ENCODE data around the gene MINAR1.
"Not testable (repeated sequence)": the region's sequence is repeated elsewhere in the genome, so short reads cannot be mapped to it uniquely, and the experiment has no call there.

MINAR1 gene, protein sequence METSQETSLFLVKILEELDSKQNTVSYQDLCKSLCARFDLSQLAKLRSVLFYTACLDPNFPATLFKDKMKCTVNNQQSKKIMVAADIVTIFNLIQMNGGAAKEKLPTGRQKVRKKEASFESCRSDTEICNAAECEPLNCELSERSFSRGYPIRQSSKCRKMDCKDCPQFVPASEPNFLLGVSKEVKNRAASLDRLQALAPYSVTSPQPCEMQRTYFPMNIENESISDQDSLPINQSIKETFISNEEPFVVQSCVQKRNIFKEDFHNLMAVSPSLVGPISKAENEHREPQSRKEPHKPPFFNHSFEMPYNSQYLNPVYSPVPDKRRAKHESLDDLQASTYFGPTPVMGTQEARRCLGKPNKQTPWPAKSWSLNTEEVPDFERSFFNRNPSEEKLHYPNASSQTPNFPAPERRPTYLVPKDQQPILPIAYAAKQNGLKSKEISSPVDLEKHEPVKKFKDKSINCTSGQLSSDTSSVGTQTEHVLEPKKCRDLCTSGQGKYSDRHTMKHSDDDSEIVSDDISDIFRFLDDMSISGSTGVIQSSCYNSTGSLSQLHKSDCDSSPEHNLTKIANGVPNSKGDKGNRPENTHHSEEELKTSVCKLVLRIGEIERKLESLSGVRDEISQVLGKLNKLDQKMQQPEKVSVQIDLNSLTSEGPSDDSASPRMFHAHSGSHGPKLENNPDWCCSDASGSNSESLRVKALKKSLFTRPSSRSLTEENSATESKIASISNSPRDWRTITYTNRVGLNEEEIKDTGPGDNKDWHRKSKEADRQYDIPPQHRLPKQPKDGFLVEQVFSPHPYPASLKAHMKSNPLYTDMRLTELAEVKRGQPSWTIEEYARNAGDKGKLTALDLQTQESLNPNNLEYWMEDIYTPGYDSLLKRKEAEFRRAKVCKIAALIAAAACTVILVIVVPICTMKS

DNA sequence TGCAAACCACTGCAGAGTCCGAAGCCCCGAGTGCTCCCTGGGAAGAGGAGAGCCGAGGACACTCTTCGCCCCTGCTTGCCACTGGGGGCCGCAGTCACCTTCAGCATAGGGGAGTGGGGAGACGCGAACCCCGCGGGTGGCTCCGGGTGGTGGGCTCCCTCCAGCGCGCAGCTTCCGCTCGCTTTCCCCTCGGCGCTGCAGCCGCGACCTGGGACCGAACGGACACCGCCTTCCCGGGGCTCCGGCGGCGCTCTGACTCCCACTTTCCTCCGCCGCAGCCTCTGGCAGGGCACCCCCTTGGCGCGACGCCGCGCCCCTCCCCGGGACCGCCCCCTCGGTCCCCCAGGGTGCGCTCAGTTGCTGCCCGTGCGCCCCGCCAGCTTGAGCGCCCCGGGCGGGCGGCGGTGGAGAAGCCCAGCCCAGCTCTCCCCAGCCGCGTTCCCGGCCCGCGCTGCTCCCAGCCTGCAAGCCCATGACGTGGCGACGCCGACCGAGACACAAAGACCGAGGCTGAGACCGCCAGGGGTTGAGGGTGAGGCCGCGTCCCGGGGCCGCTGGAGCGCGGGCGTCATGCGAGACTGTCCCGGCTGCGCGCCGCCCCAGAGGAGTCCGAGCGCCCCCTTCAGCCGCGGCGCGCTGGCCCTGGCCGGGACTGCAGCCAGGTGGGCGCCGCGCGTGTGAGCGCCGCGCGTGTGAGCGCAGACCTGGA, at the start of gene MINAR1:
Gene MINAR1 (plus strand): TSS at position 701 of the 709 bp plus-strand sequence. CDS start 23,812 bp downstream, outside the sequence.
- no peak for DNase-seq

DNA sequence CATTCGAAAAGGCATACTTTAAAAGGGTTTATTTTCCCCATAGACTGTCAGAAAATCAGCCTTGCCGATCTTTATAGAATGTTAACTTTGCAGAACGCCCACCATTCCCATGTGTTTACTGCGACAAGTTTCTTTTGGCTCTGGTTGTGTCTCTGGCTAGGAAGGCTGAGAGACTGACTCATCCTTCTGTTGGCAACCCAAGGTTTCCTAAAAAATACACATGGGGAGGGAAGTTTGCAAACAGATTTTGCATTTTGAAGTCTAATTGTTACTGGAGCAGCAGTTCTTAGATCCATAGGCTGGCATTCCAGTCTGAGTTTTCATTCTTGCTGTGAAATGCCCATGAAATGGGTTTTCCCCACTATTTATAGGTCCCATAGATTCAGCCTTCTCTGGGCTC, 37.9 kb upstream of the MINAR1 start:
- DNase-seq, result no peak

DNA sequence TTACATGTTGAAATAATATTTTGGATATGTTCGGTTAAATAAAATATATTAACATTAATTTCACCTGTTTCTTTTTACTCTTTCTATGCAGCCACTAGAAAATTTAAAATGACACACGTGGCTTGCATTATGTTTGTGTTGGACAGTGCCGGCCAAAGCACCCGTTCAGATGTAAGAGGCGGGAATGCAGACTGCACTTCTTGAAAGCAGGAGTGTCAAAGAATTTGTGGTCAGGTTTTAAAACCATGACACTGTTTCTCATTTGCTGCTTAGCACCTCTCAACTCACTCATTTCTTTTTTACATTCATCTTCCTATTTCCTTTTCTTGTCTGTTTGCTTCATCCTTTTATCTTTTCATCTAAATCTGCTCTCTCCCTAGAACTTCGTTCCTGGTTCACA, 35.3 kb upstream of the MINAR1 start:
- no peak for DNase-seq

DNA sequence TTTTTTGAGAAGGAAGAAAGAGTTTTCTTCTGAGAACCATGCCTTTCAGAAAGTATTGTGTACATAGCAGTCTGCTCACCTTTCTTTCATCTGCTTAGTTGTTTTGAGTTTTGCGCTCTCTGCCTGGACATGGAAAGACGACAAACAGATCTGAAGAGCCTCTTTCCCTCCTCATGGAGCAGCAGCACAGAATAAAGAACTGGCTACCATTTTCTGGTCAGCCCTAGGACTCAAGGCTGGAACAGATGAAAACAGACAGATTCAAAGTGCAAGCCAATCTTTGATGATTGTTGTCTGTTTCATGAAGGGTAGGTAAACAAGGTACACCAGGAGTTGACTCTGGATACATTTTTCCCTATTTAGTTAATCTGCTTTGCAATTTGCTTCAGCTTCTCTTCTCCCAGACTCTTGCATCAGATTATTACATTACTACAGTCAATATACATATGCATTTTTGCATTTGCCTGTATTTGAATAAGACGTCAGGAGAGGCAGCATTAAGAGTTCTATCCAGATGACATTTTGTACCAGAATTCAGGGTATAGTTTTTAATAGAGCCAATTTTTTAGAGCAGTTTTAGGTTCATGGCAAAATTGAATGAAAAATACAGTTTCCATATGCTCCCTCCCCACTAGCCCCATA, 34.7 kb upstream of the MINAR1 start:
- DNase-seq, result no peak

DNA sequence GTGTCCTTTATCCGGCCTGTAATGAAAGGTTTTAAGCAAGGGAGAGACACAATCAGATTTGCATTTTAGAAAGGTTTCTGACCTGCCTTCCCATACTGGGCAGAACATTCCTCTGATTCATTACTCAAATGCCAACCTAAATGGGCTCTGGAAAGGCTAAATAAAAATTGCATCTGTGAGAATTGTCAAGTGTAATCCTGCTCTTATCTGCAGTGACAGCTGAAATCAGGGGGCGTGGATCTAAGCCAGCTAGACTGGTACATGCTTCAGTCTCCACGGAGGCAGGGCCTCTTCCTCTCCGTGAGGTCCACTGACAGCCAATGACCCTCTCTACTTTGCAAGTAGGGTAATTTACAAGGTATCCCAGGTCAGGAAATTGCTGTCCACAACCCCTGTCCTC, 32.5 kb upstream of the MINAR1 start:
- no peak for DNase-seq

DNA sequence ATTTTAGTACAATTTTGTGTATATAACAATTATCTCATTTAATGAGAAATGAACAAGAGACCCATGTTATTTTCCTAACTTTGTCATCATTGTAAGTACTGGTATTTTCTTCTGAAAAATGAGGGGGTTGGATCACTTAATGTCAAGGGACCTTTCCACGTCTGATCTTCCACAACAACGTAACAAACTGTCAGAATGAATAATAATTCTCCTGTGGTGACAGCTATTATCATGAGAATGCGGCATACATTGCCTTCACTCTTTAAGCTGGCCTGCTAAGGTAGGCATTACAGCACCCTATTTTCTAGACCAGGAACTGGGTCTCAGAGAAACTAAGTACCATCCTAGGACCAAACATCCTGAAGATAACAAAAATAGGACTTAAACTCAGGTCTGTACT, 31.5 kb upstream of the MINAR1 start:
- no peak for DNase-seq

DNA sequence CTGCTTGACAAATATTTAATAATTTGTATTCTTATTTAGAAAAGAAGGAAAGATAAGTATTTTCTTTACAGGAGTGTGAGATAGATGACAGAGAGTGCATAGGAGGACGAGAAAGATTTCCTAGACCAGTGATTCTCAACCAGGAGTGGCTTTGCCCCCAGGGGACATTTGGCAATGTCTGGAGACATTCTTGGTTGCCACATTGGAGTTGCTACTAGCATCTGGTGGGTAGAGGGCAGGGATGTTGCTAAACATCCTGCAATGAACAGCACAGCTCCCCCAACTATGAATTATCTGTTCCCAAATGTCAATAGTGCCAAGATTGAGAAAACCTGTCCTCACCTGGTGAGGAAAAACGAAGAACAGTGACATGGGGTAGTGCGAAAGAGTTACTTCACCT, 30.8 kb upstream of the MINAR1 start:
- no peak for DNase-seq

DNA sequence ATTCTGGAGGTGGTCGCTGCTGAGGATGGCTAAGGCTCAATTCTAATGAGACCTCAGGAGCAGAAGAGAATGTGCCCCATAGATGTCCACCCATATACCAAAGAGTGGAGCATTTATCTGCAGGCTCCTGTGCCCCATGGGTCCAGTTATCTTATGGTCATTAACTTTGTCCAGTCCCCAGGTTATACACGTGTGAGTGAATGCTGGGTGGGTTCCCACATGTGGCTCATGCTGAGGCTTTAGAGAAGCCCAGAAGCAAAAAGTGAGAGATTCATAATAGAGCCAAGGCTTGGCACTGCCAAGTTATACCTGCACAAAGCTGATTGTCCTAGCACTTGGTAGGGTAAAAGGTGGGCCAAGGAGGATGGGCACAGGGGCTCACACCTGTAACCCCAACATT, 30.0 kb upstream of the MINAR1 start:
- DNase-seq, result no peak

DNA sequence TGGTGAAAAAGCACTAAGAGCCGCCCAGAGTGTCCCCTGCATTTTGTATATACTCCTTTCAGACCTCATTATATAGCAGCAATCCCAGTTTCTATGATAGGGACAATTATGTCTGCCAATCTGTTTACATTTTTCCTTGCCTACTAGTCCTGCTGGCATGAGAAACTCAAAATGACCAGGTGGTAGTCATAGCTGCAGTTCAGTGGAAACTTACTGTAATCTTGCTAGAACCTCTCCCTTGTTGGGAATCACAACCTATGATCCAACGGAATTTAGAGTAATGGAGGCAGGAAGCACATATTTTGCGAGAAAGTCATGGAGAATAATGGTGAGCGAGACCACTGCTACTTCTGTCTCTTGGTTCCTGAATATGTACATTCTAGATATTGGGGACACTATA, 28.6 kb upstream of the MINAR1 start:
- DNase-seq, result no peak

DNA sequence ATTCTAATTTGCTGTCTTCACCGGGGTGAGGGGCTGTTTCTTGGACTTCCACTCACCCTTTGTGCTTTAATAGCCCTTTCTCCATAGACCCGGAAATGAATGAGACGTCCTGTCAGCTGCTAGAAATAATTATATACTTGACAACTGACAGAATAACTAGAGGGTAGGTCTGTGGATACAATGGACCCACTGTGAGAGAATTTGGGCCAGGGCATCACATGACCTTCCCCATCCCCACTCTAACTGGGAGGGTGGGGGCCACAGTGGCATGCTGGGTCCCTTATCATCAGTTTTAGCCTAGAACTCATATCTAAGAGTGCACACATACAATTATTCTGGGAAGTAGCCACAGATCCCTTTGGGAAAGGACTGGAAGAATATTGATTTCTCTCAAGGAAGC, 25.9 kb upstream of the MINAR1 start:
- no peak for DNase-seq

DNA sequence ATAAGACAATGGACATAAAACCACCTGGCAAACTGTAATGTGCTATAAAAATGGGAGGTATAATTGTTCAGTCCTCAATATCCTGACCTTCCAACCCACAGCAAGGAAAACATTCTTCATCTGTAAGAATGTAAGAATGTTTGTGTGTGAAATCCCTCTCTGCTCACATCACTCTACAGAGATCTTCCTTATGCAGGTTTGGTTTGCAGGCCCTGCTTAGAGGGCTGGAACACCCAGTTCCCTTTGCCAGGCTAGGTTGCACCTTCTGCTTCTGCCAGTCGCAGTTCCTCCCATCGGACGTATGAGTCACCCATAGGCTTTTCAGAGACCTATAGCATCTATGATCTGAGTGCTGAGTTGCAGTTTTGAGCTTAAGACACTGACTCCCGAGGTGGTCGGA, 24.1 kb upstream of the MINAR1 start:
- DNase-seq, result no peak

DNA sequence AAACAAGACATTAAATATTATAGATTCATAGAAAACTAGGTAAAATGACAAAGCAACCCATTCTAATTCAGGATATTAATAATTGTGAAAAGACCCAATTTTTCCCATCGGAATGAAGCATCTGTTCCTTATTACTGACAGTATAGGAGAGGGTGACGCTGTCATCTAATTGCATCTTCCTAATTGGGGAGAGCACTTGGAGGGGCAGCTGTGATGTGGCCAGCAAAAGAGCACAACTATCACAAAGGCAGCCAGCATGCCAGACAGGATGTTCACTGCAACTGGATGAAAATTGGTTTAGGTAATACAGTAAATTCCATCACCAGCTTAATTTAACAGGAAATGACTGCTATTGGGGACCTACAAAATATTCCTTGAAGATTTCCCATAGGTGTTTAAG, 21.9 kb upstream of the MINAR1 start:
- no peak for DNase-seq

DNA sequence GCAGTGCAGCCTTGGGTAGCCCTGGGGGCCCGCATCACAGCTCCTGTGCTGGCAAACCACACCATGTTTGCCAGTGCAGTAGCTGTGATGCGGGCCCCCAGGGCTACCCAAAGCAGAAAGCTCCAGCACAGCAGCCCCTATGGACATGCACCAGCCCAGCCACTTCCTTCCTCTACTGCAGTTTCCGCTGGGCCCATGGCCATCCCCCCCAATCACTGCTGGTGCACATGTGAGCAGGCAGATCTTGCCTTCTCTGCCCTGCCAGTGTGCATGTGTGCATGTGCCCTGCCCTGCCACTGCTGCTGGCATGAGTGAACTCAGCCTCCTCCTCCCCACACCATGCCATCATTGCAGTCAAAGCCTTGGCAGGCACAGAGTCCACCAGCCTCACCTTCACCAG, 20.1 kb upstream of the MINAR1 start:
- no peak for DNase-seq

DNA sequence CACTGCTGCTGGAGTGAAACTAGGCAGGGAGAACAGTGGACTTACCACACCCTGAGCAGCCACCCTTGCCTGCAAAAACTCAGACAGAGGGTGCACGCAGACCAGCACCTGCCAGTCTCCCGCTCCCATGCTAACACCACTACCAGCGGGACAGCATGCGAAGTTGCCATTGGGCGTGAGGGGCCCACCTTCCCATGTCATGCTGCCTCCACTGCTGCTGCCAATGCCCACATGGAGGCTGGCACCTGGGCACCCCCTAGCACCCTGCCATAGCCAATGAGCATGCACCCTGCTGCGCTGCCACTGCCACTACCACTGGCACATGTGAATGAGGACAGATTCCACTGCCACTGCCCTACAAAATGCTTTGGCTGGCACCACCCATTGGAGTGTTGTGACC, 19.7 kb upstream of the MINAR1 start:
- DNase-seq, result no peak

DNA sequence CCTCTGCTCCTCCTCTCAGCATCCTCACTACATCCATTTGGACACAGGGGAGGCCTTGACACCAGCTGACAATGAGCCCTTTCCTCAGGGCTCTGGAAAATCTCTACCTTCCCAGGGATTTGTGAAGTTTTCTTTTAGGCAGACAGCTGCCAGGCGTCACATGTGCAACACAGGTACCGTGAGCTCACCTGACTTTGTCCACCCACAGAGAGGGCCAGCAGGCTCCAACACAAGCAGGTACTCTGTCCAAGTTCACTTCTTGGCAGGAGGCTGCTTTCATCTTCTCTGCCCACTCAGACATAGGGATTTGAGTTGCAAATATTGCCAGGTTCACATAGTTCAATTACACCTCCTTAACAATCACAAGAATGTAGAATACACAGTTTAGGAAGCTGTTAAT, 15.3 kb upstream of the MINAR1 start:
- DNase-seq, result no peak

DNA sequence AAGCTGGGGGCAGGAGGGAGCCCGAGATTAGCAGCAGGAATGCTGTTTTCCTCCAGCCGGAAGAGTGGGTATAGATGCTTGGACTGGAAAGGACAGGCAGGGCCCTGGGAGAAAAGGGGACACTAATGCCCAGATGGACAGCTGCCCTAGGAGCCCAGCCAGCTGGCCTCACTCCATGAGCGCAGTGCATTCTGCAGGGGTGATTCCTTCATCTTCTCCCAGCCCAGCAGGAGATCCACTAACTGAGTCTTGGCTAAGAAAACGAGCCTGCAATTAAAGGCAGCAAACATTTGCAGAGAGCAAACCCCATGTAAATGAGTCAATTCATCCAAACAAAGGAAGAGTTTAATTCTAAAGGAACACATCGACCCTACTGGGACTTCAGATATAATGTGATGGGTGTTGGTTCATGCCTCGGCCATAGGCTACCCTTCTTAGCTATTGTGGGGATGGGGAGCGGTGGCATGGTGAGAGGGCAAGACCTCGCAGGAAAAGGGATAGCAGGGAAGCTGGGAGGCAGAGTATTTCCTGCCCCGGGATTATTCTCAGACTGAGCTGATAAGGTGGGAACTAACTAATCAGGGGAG, 13.3 kb upstream of the MINAR1 start:
- DNase-seq, result no peak

DNA sequence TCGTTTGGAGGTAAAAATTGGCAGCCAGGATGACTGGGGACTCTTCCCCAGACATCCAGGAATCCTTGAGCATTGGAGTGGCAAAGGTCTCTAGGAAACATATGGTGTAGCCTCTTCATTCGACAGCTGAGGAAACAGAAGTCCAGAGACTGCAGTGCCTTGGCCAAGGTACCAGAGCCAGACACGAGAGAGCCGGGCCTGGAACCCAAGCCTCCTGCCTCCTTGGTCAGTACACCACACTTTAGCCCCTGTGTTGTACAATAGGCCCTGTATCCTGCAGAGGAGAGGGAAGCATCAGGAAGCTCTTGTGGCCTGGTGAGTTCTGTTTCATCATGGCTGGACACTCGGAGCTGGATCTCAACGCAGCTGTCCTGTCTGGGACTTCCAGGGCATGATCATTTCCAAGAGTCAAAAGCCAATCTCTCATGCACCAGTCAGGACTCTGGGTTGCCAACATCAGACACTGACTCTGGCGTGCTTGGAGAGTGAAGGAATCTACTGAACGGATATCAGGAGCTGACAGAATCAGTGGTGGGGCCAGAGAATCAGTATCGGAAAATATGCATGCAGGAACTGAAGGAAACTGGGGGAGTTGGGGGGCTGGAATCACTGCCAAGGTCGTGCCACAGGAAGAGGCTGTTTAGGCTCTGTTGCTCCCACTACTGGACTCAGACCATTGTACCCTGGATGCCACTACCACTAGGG, 6.4 kb upstream of the MINAR1 start:
- DNase-seq, result no peak

DNA sequence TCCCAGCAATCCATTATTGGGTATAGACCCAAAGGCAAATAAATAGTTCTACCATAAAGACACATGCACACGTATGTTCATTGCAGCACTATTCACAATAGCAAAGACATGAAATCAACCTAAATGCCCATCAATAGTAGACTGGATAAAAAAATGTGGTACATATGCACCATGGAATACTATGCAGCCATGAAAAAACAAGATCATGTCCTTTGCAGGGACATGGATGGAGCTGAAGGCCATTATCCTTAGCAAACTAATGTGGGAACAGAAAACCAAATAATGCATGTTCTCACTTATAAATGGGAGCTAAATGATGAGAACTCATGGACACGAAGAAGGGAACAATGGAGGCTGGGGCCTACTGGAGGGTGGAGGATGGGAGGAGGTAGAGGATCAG, 5.2 kb upstream of the MINAR1 start:
- not testable (repeated sequence) for DNase-seq

DNA sequence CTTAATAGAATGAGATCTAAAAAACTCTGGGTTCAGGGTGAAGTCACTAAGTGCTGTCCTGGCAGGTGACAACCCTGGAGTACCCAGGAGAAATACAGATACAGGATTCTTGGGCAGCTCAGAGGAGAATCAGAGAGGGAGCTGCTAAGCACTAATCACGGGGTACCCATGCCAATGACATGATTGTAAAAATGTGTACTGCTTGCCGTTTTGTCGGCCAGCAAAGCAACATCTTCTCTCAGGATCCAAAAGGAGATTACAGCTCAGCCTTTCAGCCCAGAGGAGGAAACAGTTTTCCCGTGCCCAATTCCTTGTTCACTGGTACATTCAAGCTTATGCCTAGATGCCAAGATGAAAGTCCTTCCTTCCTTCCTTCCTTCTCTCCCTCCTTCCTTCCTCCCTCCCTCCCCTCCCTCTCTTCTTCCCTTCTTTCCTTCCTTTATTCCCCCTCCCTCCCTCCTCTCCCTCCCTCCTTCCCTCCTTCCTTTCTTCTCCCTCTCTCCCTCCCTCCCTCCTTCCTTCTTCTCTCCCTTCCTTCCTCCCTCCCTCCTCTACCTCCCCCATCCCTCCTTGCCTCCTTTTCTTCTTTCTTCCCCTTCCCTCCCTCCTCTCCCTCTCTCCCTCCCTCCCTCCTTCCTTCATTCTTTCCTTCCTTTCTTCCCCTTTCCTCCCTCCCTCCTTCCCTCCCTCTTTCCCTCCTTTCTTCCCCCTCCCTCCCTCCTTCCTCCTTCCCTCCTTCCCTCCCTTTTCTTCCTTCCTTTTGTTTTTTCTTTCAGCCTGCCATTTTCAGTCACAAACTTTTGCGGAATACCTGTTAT, 4.1 kb upstream of the MINAR1 start:
- DNase-seq, result no peak

DNA sequence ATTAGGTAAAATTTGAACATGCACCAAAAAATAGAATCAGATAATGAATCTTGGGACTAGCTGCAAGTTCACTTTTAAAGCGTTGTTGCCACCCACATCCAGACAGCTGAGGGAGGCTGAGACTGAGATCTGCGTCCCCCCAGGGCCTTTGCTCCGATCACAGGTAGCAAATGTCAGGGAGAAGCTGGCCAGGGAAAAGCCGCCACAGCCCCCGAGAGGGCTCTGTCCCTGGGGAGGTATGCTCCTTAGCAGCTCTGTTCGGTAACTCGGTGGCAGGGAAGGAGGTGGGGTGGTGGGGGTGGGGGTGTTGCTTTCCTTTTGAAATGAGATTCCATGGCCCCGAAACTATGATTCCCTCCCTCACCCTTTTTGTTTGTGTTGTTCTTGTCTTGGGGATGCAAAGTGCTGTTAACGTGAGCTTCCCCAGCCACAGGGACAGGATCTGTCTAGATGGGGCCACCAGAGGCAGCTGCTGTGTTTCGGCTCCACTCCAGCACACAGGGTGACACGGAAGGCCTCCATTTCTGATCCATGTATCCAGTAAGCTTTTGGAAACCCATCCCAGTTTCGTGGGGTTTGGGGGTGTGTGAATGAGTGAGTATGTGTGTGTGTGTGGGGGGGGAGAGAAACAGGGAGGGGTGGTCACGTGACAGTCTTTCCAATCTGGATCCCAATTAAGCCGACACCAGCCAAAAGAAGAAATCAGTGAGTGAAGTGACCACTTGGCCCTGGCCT, 1.1 kb upstream of the MINAR1 start:
- no peak for DNase-seq

Data from activated CD4-positive, alpha-beta T cell treated with anti-CD3 and anti-CD28 coated beads for 1 hour (primary cell).